GM21515 (cell line): Measurements from ENCODE around the gene POMP.
"Not testable (repeated sequence)": the region's sequence is repeated elsewhere in the genome, so short reads cannot be mapped to it uniquely, and the experiment has no call there.

Experiments used
- ATAC-seq: cut with Tn5 transposase; IDR thresholded peaks from one replicate; pipeline ENCODE4 v1.9.1; 2021; ENCODE audit not compliant: unreplicated experiment

POMP gene

GRCh38 chr13:28637714-28638355 lies 21.1 kb upstream of the POMP start:
- ATAC-seq, result no peak

- no peak for ATAC-seq
These were observed 20.2 kb upstream of the POMP start for GRCh38 chr13:28638756-28639155.

- no peak for ATAC-seq
These were observed 17.9 kb upstream of the POMP start for GRCh38 chr13:28640861-28641599.

GRCh38 chr13:28641600-28641926 lies 17.4 kb upstream of the POMP start:
- peak; percentile 59 for ATAC-seq

- no peak for ATAC-seq
These were observed 8.6 kb upstream of the POMP start for GRCh38 chr13:28650284-28650683.

GRCh38 chr13:28651810-28652401 lies 7.0 kb upstream of the POMP start:
- ATAC-seq, result no peak

GRCh38 chr13:28653111-28653510 lies 5.8 kb upstream of the POMP start:
- ATAC-seq, result no peak

- ATAC-seq, result no peak
These were observed 4.7 kb upstream of the POMP start for GRCh38 chr13:28654276-28654675.

- ATAC-seq, result no peak
These were observed 3.4 kb upstream of the POMP start for GRCh38 chr13:28655561-28655960.

GRCh38 chr13:28657784-28658538 lies 969 bp upstream of the POMP start:
- no peak for ATAC-seq

- ATAC-seq, result peak; percentile 19
These were observed 463 bp upstream of the POMP start for GRCh38 chr13:28658539-28658795.

- no peak for ATAC-seq
These were observed 666 bp downstream of the POMP start for GRCh38 chr13:28659621-28659970.

GRCh38 chr13:28666897-28667488 lies 8.1 kb downstream of the POMP start:
- no peak for ATAC-seq

- ATAC-seq, result no peak
These were observed 12.3 kb downstream of the POMP start for GRCh38 chr13:28671126-28671792.

- ATAC-seq, result no peak
These were observed 19.9 kb downstream of the POMP start for GRCh38 chr13:28678809-28679208.

GRCh38 chr13:28679628-28680027 lies 20.7 kb downstream of the POMP start:
- no peak for ATAC-seq

- ATAC-seq, result no peak
These were observed 21.6 kb downstream of the POMP start for GRCh38 chr13:28680541-28680940.

- ATAC-seq, result not testable (repeated sequence)
These were observed 24.2 kb downstream of the POMP start for GRCh38 chr13:28683169-28683568.

GRCh38 chr13:28684257-28684656 lies 25.3 kb downstream of the POMP start:
- ATAC-seq, result no peak

GRCh38 chr13:28685114-28685513 lies 26.2 kb downstream of the POMP start:
- no peak for ATAC-seq

- ATAC-seq, result no peak
These were observed 27.0 kb downstream of the POMP start for GRCh38 chr13:28685892-28686291.
